ENCODE measurements around the gene LGALS4. TPM values are rescaled to one million over a fixed set of nuclear protein-coding genes. Genes with fewer than 3 reads are reported as not detected.

Gene LGALS4
- total RNA-seq, 8 experiments from 2014 or later: 0.29 to 1.4 (median 0.50) TPM; not detected in 1

DNA sequence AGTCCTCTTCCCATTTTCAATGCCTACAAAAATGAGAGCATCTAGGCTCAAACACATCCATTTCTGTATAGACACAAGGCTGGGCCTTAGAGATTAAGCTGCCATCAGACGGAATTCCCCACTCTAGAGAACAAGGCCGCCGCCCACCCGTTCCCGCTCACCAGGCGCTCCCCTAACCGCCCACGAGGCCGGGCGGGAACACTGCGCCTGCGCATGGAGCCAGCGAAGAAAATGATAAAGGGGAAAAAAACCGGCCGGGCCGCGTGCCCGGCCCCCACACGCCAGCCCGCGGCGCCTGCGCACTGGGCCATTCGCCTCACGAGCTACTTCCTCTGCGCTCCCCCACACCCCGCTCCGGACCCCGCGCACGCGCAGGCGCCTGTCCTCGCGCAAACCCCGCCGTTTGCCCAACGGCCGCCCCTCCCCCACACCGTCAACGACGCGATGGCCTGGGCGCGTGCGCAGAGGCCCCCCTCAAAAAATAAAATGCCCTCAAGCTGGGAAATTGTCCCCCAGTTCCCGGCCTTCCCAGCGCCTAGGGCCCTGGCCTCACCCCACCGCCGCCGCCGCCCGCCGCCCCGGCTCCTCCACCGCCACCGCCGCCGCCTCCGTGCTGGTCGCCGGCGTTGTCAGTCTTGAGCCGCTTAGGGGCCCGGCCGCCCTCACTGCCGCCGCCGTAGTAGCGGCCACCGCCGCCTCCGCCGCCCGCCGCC is 36.6 kb upstream of the LGALS4 start:
- peak; percentile 3 to 11 (median 6) for ATAC-seq (replicated peaks in 6 of 8)
- Histone ChIP-seq H3K27ac (peak overlapping the region; percentile 98 to 99), H3K4me1 (replicated peaks in 1 of 2) (peaks cover 4 to 5% of the 10 kb centered on the region in 2 donors), H3K4me3 (peak overlapping the region; percentile 69 to 93 (median 85))
- in situ Hi-C loops (cut with MboI; ENCODE audit: low pct_unique_long_range_greater_than_20kb in 2 of 9, low sequenced_read_pairs in 9 of 9, unreplicated experiment in 9 of 9): no loop called here
- 0% methylated on average over 1 to 9 of the region's 76 CpGs; no CpG with 5 or more reads in 7 of the 10 experiments for WGBS, 10 experiments

DNA sequence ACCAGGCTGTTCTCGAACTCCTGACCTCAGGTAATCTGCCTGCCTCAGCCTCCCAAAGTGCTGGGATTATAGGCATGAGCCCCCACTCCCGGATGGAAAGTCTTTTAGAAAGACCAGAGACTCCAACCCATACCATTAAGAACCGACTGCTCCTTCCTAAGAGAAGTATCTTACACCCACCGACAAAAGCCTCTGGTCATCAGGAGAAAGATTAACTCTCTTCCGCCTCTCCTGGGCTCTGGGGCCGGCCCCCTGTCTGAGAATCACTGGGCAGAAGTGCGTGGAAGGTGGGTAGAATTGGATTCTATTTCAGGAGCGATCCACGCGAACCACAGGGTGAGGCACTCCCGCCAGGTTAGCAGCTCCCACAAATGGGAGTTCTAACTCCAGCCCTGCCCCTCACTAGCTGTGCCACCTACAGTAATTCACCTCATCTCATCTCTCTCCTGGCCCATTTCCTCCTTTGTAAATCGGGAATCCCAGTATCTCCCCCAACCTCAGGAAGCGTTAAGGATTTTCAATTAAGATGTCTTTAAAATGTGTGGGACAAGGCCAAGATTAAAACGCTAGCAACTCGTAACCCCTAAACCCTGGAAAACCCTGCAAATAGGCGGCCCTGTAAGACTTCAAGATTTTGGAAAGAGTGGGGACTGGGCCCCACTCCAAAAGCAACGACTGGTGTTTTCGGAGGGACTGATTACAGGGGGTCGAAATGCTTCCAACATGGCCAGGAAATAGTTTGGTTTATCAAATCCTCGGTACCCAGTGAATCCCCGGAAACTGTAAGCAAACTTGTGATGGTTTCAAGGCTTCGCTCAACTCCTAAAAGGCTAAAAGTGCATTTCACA is 35.8 kb upstream of the LGALS4 start:
- H3K4me1 ChIP-seq (replicated peaks in 1 of 2): peaks cover 4 to 5% of the 10 kb centered on the region in 2 donors
- H3K4me3 ChIP-seq: peak overlapping the region; percentile 69 to 93 (median 85)
- no peak for ATAC-seq (replicated peaks in 6 of 8)
- in situ Hi-C loops (cut with MboI; ENCODE audit: low pct_unique_long_range_greater_than_20kb in 2 of 9, low sequenced_read_pairs in 9 of 9, unreplicated experiment in 9 of 9): no loop called here
- WGBS, 10 experiments: 0 to 18% (median 0%) methylated on average over 1 to 12 of the region's 22 CpGs
- H3K27ac ChIP-seq: no peak overlapping the region

DNA sequence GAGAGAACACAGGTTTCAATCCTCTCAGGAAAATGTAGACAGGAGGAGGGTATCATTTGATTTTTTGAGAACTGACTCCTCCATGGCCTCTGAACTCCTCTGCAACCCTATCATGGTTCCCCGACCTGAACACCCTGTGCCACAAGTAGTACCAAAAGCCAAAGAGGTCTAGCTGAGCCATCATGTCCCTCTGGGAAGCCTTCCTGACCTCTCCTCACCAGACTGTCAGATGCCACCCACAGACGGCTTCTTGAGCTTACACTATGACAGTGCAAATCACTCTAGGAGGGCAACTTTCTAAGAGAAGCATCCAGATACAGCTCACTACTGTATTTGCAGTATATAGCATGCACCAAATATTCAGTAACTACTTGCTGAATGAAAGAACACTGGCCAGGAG is 33.4 kb upstream of the LGALS4 start:
- peaks cover 4 to 5% of the 10 kb centered on the region in 2 donors for H3K4me1 ChIP-seq (replicated peaks in 1 of 2)
- no peak overlapping the region for H3K27ac ChIP-seq
- no peak for ATAC-seq (replicated peaks in 6 of 8)
- WGBS, 10 experiments: 40 to 100% (median 71%) methylated on average over 1 to 2 of the region's 2 CpGs; no CpG with 5 or more reads in 3 of the 10 experiments
- in situ Hi-C loops (cut with MboI; ENCODE audit: low pct_unique_long_range_greater_than_20kb in 2 of 9, low sequenced_read_pairs in 9 of 9, unreplicated experiment in 9 of 9): no loop called here
- no peak overlapping the region for H3K4me3 ChIP-seq

DNA sequence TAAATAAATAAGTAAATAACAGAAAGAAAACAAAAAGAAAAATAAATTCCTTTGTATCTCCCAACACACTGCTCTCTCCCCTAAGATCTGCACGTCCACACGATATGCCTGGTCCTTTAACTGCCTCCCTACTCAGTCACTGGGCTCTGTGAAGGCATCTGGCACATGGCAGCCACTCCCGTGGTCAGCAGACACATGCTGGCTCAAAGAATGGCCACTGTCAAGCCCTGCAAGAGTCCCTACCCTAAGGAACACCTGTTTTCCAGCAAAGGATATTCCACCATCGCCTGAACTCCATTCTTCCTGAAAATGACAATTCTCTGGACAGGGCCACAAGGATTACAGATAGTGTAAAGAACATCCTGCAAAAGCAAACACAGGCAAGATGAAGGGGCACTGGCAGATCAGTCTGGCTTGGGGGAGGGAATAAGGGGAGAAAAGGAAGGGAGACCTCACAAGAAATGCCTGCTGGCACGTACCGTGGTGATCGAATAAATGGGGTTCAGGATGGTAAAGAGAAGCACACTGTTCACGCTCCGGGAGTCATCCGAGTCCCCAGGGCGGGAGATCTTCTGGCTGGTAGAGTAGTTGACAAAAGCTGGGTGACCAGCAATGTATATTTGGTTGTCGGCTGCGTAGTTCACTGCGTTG is 32.8 kb upstream of the LGALS4 start:
- no peak overlapping the region for H3K4me3 ChIP-seq
- in situ Hi-C loops (cut with MboI; ENCODE audit: low pct_unique_long_range_greater_than_20kb in 2 of 9, low sequenced_read_pairs in 9 of 9, unreplicated experiment in 9 of 9): no loop called here
- H3K27ac ChIP-seq: no peak overlapping the region
- WGBS, 10 experiments: 40 to 100% (median 96%) methylated on average over 1 to 9 of the region's 14 CpGs; no CpG with 5 or more reads in 1 of the 10 experiments
- ATAC-seq (replicated peaks in 6 of 8): no peak
- peaks cover 4 to 5% of the 10 kb centered on the region in 2 donors for H3K4me1 ChIP-seq (replicated peaks in 1 of 2)

DNA sequence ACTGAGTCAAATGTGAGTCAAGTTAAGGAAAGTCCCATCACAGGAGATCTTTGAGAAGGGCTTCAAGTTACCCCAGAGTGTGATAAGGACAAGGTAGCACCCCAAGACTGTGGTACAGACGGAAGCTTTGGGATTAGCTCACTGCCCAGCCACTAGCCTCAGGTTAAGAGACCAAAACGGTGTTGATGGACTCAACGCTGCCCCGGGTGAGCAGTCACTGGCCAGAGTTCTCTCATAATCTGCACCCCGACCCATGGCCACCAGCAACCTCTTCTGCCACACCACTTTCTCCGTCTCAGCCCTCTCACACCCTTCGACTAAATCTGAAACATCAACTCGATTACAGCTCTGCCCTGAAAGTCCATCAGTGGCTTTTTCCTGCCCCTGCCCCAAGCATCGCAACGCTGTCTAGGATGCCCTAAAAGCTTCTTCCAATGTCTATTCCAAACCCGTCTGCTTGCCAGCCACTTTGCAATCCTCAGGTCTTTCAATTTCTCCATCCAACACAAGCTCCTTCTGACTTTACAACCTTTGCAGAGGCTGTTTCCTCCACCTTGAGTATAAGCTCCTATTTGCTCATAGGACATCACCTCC is 31.4 kb upstream of the LGALS4 start:
- Histone ChIP-seq H3K4me1 (replicated peaks in 1 of 2) (peaks cover 4 to 5% of the 10 kb centered on the region in 2 donors), H3K27ac (no peak overlapping the region), H3K4me3 (no peak overlapping the region)
- in situ Hi-C loops (cut with MboI; ENCODE audit: low pct_unique_long_range_greater_than_20kb in 2 of 9, low sequenced_read_pairs in 9 of 9, unreplicated experiment in 9 of 9): no loop called here
- WGBS, 10 experiments: 58 to 100% (median 93%) methylated on average over 2 to 7 of the region's 11 CpGs; no CpG with 5 or more reads in 3 of the 10 experiments
- no peak for ATAC-seq (replicated peaks in 6 of 8)

DNA sequence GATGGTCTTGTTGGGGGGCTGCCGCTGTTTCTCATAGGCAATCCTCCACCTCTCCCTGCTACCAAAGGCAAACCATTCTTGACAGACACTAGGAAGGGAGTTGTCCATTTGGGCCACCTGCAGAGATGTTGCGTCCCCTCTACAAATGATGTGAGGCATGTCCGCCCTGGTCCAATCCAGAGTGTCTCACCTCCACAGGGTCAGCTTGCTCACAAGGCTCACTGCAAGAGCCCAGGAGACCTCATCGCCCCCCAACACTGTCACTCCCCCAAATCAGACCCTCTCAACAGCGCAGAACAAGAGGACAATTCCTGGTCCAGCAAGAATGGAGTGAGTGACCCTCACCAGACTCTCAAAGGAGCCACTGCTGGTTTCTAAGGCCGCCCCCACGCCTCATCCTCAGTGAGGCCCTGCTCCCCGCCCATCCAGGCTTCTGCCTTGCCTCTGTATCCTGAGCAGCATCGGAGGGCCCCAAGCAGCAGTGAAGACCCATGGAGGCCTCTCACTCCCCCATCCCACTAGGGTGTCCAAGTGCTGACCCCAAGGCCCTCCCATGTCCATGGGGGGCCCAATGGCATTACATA is 30.5 kb upstream of the LGALS4 start:
- Histone ChIP-seq H3K4me3 (no peak overlapping the region), H3K4me1 (replicated peaks in 1 of 2) (peaks cover 1 to 2% of the 10 kb centered on the region in 2 donors), H3K27ac (no peak overlapping the region)
- WGBS, 10 experiments: 94 to 100% (median 98%) methylated on average over 1 to 5 of the region's 9 CpGs; no CpG with 5 or more reads in 6 of the 10 experiments
- peak in 2 of 8 experiments; percentile 12 to 16 for ATAC-seq (replicated peaks in 6 of 8)
- in situ Hi-C loops (cut with MboI; ENCODE audit: low pct_unique_long_range_greater_than_20kb in 2 of 9, low sequenced_read_pairs in 9 of 9, unreplicated experiment in 9 of 9): no loop called here

DNA sequence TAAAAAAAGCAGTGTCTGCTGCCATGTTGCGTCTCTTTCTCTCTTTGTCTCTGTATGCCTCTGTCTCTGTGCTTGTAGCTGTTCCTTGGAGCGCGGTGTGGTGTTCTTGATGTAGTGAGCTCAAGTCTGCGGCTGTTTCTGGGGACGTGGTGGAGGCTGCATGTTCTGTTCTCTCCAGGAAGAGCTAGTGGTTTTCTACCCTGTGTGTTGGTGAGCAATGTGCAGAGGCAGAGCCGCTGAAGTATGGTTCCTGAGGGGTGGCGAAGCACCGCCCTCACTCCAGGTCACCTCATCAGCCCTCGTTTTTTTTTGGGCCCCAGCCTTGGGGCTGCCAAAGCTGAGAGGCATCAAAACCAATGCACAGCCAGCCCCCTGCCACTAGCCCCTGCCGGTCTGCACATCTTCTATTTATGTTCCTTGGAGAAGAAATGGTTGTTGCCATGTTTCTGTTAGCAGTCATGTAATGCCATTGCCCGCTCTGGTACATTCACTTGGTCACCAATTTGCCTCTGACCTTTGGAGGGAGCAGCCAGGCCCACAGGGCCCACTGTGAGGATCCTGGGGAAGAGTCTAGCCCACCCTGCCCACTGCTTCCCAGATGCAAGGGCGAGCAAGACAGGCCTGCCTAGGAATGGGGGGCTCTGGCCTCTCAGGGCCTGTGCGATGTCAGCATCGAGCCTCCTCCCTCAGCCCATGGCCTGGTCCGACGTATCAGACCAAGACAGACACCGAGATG is 29.9 kb upstream of the LGALS4 start:
- WGBS, 10 experiments: 83 to 100% (median 95%) methylated on average over 1 to 16 of the region's 17 CpGs; no CpG with 5 or more reads in 2 of the 10 experiments
- H3K27ac ChIP-seq: no peak overlapping the region
- no peaks in the 10 kb centered on the region for H3K4me1 ChIP-seq (replicated peaks in 1 of 2)
- ATAC-seq (replicated peaks in 6 of 8): peak in 2 of 8 experiments; percentile 15 to 17
- H3K4me3 ChIP-seq: no peak overlapping the region
- in situ Hi-C loops (cut with MboI; ENCODE audit: low pct_unique_long_range_greater_than_20kb in 2 of 9, low sequenced_read_pairs in 9 of 9, unreplicated experiment in 9 of 9): no loop called here

DNA sequence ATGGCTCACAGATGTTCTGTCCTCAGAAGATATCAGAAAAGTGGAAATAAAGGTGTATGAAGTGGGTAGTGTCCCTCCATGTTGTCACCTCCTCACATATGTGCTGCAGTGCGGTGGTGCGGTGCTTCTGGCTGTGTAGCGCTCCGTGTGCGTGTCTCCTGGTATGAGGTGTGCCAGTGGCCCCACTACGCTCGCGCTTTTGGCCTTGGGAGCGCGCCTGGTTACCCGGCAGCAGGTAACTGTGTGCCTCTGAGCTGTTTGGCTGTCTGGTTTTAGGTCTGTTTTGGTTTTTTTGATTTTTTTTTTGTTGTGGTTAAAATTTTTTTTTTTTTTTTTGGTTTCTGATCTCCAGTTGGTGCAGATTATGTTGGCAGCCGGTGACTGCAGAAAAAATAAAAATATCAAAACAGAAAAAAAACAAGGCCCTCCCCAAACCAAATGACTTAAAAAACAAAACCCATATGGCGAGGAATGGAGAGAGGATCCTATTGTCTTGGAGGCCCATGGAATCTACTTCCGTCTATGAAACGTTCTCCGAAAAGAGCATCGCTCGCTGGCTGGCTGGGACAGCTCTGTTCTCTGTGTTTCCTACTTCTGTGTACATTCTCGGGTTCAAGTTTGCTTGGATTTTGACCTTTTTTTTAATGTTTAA is 29.2 kb upstream of the LGALS4 start:
- WGBS, 10 experiments: 87 to 100% (median 96%) methylated on average over 7 to 19 of the region's 19 CpGs
- no peaks in the 10 kb centered on the region for H3K4me1 ChIP-seq (replicated peaks in 1 of 2)
- no peak overlapping the region for H3K4me3 ChIP-seq
- H3K27ac ChIP-seq: no peak overlapping the region
- in situ Hi-C loops (cut with MboI; ENCODE audit: low pct_unique_long_range_greater_than_20kb in 2 of 9, low sequenced_read_pairs in 9 of 9, unreplicated experiment in 9 of 9): no loop called here
- ATAC-seq (replicated peaks in 6 of 8): no peak

DNA sequence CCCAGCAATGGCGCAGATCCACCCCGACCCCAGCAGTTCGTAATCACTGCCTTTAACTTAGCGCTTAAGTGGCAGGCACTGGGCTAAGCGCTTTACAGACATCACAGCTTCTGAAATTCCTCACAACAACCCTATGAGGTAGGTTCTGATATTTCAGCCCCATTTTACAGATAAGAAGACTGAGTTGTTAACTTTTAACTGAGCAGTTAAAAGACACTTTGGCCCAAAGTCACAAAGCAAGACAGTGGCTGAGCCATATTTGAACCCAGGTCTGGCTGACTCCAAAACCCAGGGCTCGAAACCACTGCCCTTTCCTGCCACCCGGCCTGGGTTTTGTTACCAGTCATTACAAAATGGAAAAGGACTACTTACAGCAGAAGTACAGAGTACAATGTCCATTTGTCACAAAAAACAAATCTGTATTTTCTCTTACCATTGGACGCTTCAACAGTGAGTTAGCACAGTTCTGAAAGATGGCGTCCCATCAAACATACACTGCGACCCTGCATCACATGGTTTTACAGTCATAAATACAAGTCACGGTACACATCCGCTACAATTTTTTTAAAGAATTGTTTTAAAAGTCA is 28.5 kb upstream of the LGALS4 start:
- H3K27ac ChIP-seq: no peak overlapping the region
- no peak for ATAC-seq (replicated peaks in 6 of 8)
- no peak overlapping the region for H3K4me3 ChIP-seq
- H3K4me1 ChIP-seq (replicated peaks in 1 of 2): no peaks in the 10 kb centered on the region
- 80 to 100% (median 96%) methylated on average over 2 to 11 of the region's 12 CpGs; no CpG with 5 or more reads in 2 of the 10 experiments for WGBS, 10 experiments
- in situ Hi-C loops (cut with MboI; ENCODE audit: low pct_unique_long_range_greater_than_20kb in 2 of 9, low sequenced_read_pairs in 9 of 9, unreplicated experiment in 9 of 9): no loop called here

DNA sequence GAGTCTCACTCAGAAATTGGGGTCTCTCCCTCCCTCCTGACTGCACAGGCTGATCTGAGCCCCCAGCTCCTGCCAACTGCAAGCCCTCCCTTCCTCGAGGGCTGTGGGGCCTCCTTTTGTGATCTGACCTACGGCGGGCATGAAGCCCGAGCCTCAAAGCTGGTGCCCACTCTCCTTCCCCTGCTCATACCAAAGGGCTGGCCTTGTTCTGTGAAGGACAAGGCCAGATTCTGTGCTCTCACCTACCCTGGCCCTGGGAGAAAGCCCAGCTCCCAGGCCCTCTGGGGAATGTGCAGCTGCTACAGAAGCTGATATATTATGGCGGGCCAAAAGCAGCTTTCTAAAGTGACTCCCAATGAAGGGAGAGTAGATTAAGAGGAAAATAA is 27.8 kb upstream of the LGALS4 start:
- Histone ChIP-seq H3K4me1 (replicated peaks in 1 of 2) (no peaks in the 10 kb centered on the region), H3K4me3 (no peak overlapping the region), H3K27ac (no peak overlapping the region)
- in situ Hi-C loops (cut with MboI; ENCODE audit: low pct_unique_long_range_greater_than_20kb in 2 of 9, low sequenced_read_pairs in 9 of 9, unreplicated experiment in 9 of 9): no loop called here
- 100% methylated on average over 4 of the region's 5 CpGs; no CpG with 5 or more reads in 8 of the 10 experiments for WGBS, 10 experiments
- ATAC-seq (replicated peaks in 6 of 8): peak in 2 of 8 experiments; percentile 4 to 7

DNA sequence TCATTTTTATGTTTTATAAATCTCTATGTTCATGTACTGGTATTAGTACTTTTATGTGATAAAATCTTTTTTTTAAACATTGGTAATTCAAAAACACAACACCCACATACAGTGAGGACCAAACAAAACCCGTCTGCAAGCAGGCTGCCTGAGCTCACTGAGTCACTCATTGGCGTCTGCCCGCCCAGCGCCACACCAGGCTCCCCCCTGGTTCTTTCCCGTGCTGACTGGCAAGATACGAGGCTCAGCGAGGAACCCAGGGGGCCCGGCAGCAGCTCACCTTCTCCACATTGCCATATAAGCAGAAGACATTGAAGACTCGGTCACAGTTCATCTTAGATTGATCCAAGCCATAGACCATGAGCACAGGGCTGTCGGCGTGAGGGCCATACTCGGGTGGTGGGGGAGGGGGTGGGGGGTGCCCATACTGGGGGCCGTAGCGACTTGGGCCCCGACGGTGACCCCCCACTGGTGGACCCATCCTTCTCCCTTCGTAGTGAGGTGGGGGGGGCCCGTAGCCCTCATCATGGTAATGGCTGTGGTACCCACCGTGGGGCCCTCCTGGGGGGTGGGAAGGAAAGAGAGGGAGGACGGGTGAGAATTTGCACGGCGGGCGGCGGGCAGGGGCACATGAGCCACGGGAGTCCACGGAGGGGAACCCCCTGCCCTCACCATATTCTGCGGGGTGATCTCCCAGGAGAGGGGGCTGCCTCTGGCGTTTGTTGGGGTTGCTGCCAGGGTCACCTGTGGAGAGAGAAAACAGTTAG is 27.3 kb upstream of the LGALS4 start:
- no peak overlapping the region for H3K4me3 ChIP-seq
- H3K4me1 ChIP-seq (replicated peaks in 1 of 2): no peaks in the 10 kb centered on the region
- in situ Hi-C loops (cut with MboI; ENCODE audit: low pct_unique_long_range_greater_than_20kb in 2 of 9, low sequenced_read_pairs in 9 of 9, unreplicated experiment in 9 of 9): no loop called here
- no peak overlapping the region for H3K27ac ChIP-seq
- ATAC-seq (replicated peaks in 6 of 8): peak in 3 of 8 experiments; percentile 9 to 16 (median 15)
- 80% methylated on average over 1 of the region's 28 CpGs; no CpG with 5 or more reads in 9 of the 10 experiments for WGBS, 10 experiments

Measured in motor neuron (in vitro differentiated cells).